A673 (cell line): ENCODE data around the gene MYRIP.

Source experiments
- EZH2 ChIP-seq: fragments of 200-600 bp; sonication (generic); IDR thresholded peaks from 2 replicates; pipeline ENCODE4 v1.6.1; 2017; ENCODE audit warnings: borderline replicate concordance, low read depth, mild to moderate bottlenecking, mixed read lengths, antibody characterized with exemption, low read length; ENCODE audit not compliant: poor library complexity, severe bottlenecking
- TF ChIP-seq, protein P1 (sequence below): fragments of 300-800, 200-600 bp; sonication (generic); conservative IDR thresholded peaks from 2 replicates; pipeline ENCODE4 v1.5.1; 2017; ENCODE audit warnings: low read depth, mild to moderate bottlenecking, antibody characterized with exemption, low read length, moderate library complexity, mixed read lengths

DNA sequence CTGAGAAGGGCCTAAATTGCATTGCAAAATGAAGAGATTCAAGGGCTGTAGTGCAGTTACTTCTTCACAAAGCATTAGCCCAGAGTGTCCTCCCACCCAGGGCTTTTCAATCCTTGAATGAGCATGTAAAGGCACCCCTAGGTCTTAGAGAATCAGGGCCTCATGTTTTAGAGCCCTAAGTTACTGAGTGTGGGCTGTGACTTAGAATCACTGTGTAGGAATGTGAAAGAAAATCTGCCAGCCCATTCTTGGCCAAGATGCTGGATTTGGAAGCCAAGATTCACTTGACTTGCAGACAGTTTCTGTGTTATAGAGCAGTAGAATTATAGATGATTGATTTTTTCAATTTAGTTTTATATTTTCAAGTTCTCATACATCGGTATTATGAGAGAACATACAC lies 153.2 kb downstream of the MYRIP start:
- TF ChIP-seq, protein P1, sequence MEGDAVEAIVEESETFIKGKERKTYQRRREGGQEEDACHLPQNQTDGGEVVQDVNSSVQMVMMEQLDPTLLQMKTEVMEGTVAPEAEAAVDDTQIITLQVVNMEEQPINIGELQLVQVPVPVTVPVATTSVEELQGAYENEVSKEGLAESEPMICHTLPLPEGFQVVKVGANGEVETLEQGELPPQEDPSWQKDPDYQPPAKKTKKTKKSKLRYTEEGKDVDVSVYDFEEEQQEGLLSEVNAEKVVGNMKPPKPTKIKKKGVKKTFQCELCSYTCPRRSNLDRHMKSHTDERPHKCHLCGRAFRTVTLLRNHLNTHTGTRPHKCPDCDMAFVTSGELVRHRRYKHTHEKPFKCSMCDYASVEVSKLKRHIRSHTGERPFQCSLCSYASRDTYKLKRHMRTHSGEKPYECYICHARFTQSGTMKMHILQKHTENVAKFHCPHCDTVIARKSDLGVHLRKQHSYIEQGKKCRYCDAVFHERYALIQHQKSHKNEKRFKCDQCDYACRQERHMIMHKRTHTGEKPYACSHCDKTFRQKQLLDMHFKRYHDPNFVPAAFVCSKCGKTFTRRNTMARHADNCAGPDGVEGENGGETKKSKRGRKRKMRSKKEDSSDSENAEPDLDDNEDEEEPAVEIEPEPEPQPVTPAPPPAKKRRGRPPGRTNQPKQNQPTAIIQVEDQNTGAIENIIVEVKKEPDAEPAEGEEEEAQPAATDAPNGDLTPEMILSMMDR = no peak
- TF ChIP-seq EZH2 = no peak
